SK-N-MC (cell line): Measurements from ENCODE around the gene PTPRC.

Source experiments
- EZH2 ChIP-seq: fragments of 200-600 bp; sonication (generic); IDR thresholded peaks from one replicate; pipeline ENCODE4 v1.6.1; 2017; ENCODE audit warnings: antibody characterized with exemption
- POLR2AphosphoS5 ChIP-seq: IDR thresholded peaks from 2 replicates; pipeline ENCODE4 v1.6.1; 2012; ENCODE audit warnings: mild to moderate bottlenecking, low read depth, low read length, borderline replicate concordance

GRCh38 chr1:198627436-198628066 is 11.3 kb upstream of the PTPRC start:
- TF ChIP-seq POLR2AphosphoS5 = no peak
- no peak for TF ChIP-seq EZH2
